GM11168 (cell line): ENCODE measurements around the gene MGLL.

Experiments
- in situ Hi-C: fragments of 300-500 bp; cut with MboI; formaldehyde crosslinking; loops from one replicate; pipeline ENCODE4 v1.12.0; 2022; ENCODE audit warnings: low sequenced_read_pairs; ENCODE audit not compliant: unreplicated experiment

The MGLL gene

GRCh38 chr3:127732303-127732702, 90.0 kb downstream of the MGLL start:
- in situ Hi-C loops: no loop called here

GRCh38 chr3:127731546-127732289, 90.6 kb downstream of the MGLL start:
- in situ Hi-C loops: no loop called here

GRCh38 chr3:127730666-127731295, 91.5 kb downstream of the MGLL start:
- in situ Hi-C loops: no loop called here

- in situ Hi-C loops: no loop called here
Measured at GRCh38 chr3:127730171-127730570, 92.1 kb downstream of the MGLL start.

- in situ Hi-C loops: no loop called here
Measured at GRCh38 chr3:127729556-127730056, 92.7 kb downstream of the MGLL start.

GRCh38 chr3:127728417-127729015, 93.8 kb downstream of the MGLL start:
- in situ Hi-C loops: no loop called here

GRCh38 chr3:127726894-127727293, 95.4 kb downstream of the MGLL start:
- in situ Hi-C loops: no loop called here

GRCh38 chr3:127723011-127723567, 99.2 kb downstream of the MGLL start:
- in situ Hi-C loops: no loop called here

- in situ Hi-C loops: no loop called here
Measured at GRCh38 chr3:127722091-127722784, 100.1 kb downstream of the MGLL start.

GRCh38 chr3:127720985-127721935, 101.1 kb downstream of the MGLL start:
- in situ Hi-C loops: no loop called here

- in situ Hi-C loops: no loop called here
Measured at GRCh38 chr3:127720161-127720823, 102.0 kb downstream of the MGLL start.

- in situ Hi-C loops: no loop called here
Measured at GRCh38 chr3:127719369-127719768, 102.9 kb downstream of the MGLL start.

GRCh38 chr3:127718916-127719290, 103.4 kb downstream of the MGLL start:
- in situ Hi-C loops: no loop called here

GRCh38 chr3:127718245-127718915, 103.9 kb downstream of the MGLL start:
- in situ Hi-C loops: no loop called here

- in situ Hi-C loops: no loop called here
Measured at GRCh38 chr3:127717357-127718244, 104.7 kb downstream of the MGLL start.

- in situ Hi-C loops: no loop called here
Measured at GRCh38 chr3:127716384-127716783, 105.9 kb downstream of the MGLL start.

GRCh38 chr3:127715532-127715931, 106.8 kb downstream of the MGLL start:
- in situ Hi-C loops: no loop called here
